HL-60 (cell line): ENCODE measurements around the gene PCNA.

Experiments
- CTCF ChIP-seq: IDR thresholded peaks from one replicate; pipeline ENCODE4 v1.5.1; 2011; ENCODE audit warnings: low read length, control low read depth, inconsistent platforms; ENCODE audit not compliant: insufficient read depth
- POLR2AphosphoS5 ChIP-seq: IDR thresholded peaks from 2 replicates; pipeline ENCODE4 v1.6.1; 2012; ENCODE audit warnings: low read depth
- REST ChIP-seq: IDR thresholded peaks from 2 replicates; pipeline ENCODE4 v1.6.1; 2012; ENCODE audit warnings: low read depth; ENCODE audit not compliant: insufficient replicate concordance

GRCh38 chr20:5065879-5066383, 53.8 kb downstream of the PCNA start:
- no peak for TF ChIP-seq CTCF
- TF ChIP-seq POLR2AphosphoS5: peak; percentile 48; the same call in 1 of the 2 replicates
- no peak for TF ChIP-seq REST
